ENCODE results near the gene TLL2.

Gene TLL2

GRCh38 chr10:96462606-96463151 lies 51.0 kb downstream of the TLL2 start:
- no peak for TF ChIP-seq GATA2 (IDR thresholded peaks at IDR 0.05; ENCODE audit: low read depth, low read length)
- no peak for TF ChIP-seq GATA3 (IDR thresholded peaks at IDR 0.05; ENCODE audit: low read depth, low read length)

GRCh38 chr10:96460316-96460715 lies 53.4 kb downstream of the TLL2 start:
- TF ChIP-seq GATA3 (IDR thresholded peaks at IDR 0.05; ENCODE audit: low read depth, low read length) = no peak
- no peak for TF ChIP-seq GATA2 (IDR thresholded peaks at IDR 0.05; ENCODE audit: low read depth, low read length)

GRCh38 chr10:96457341-96457740 lies 56.4 kb downstream of the TLL2 start:
- TF ChIP-seq GATA2 (IDR thresholded peaks at IDR 0.05; ENCODE audit: low read depth, low read length) (no peak), GATA3 (IDR thresholded peaks at IDR 0.05; ENCODE audit: low read depth, low read length) (no peak)

- no peak for TF ChIP-seq GATA2 (IDR thresholded peaks at IDR 0.05; ENCODE audit: low read depth, low read length)
- TF ChIP-seq GATA3 (IDR thresholded peaks at IDR 0.05; ENCODE audit: low read depth, low read length) = no peak
Observed at GRCh38 chr10:96456296-96456840, 57.4 kb downstream of the TLL2 start.

- no peak for TF ChIP-seq GATA2 (IDR thresholded peaks at IDR 0.05; ENCODE audit: low read depth, low read length)
- TF ChIP-seq GATA3 (IDR thresholded peaks at IDR 0.05; ENCODE audit: low read depth, low read length) = no peak
Observed at GRCh38 chr10:96453856-96454583, 59.7 kb downstream of the TLL2 start.

GRCh38 chr10:96452494-96453153 lies 61.1 kb downstream of the TLL2 start:
- TF ChIP-seq GATA2 (IDR thresholded peaks at IDR 0.05; ENCODE audit: low read depth, low read length) (no peak), GATA3 (IDR thresholded peaks at IDR 0.05; ENCODE audit: low read depth, low read length) (no peak)

- TF ChIP-seq GATA2 (IDR thresholded peaks at IDR 0.05; ENCODE audit: low read depth, low read length) = no peak
- no peak for TF ChIP-seq GATA3 (IDR thresholded peaks at IDR 0.05; ENCODE audit: low read depth, low read length)
Observed at GRCh38 chr10:96450529-96451207, 63.1 kb downstream of the TLL2 start.

GRCh38 chr10:96448558-96448957 lies 65.2 kb downstream of the TLL2 start:
- TF ChIP-seq GATA2 (IDR thresholded peaks at IDR 0.05; ENCODE audit: low read depth, low read length) = no peak
- no peak for TF ChIP-seq GATA3 (IDR thresholded peaks at IDR 0.05; ENCODE audit: low read depth, low read length)

GRCh38 chr10:96448021-96448457 lies 65.7 kb downstream of the TLL2 start:
- TF ChIP-seq GATA3 (IDR thresholded peaks at IDR 0.05; ENCODE audit: low read depth, low read length) = no peak
- no peak for TF ChIP-seq GATA2 (IDR thresholded peaks at IDR 0.05; ENCODE audit: low read depth, low read length)

- TF ChIP-seq GATA2 (IDR thresholded peaks at IDR 0.05; ENCODE audit: low read depth, low read length) = no peak
- no peak for TF ChIP-seq GATA3 (IDR thresholded peaks at IDR 0.05; ENCODE audit: low read depth, low read length)
Observed at GRCh38 chr10:96446966-96447596, 66.6 kb downstream of the TLL2 start.

- TF ChIP-seq GATA3 (IDR thresholded peaks at IDR 0.05; ENCODE audit: low read depth, low read length) (no peak), GATA2 (IDR thresholded peaks at IDR 0.05; ENCODE audit: low read depth, low read length) (no peak)
Observed at GRCh38 chr10:96441987-96442643, 71.6 kb downstream of the TLL2 start.

GRCh38 chr10:96441322-96441885 lies 72.3 kb downstream of the TLL2 start:
- no peak for TF ChIP-seq GATA3 (IDR thresholded peaks at IDR 0.05; ENCODE audit: low read depth, low read length)
- no peak for TF ChIP-seq GATA2 (IDR thresholded peaks at IDR 0.05; ENCODE audit: low read depth, low read length)

Measured in SH-SY5Y (cell line).